Naive thymus-derived CD4-positive, alpha-beta T cell (primary cell): ENCODE data around the gene EMP1. TPM values are rescaled to one million over a fixed set of nuclear protein-coding genes. Genes with fewer than 3 reads are reported as not detected.
A peak's percentile ranks its signal among the peaks of the same experiment; 100 is the strongest.

Experiments used
- ATAC-seq: fragments of 150-1000 bp; cut with Tn5 transposase; 2 replicates; pipeline ENCODE4 v1.10.0; 2021; ENCODE audit warnings: mild to moderate bottlenecking, moderate library complexity
- CTCF ChIA-PET: fragments of 350-600 bp; sonication (Branson Sonifier 250); formaldehyde crosslinking; loops from one replicate; lab custom pipeline; 2021; ENCODE audit warnings: antibody characterized with exemption; lab: Charles Lee
- POLR2A ChIA-PET: fragments of 350-600 bp; sonication (Branson Sonifier 250); formaldehyde crosslinking; loops from one replicate; lab custom pipeline; 2021; ENCODE audit warnings: antibody characterized with exemption, inconsistent platforms; lab: Charles Lee
- DNase-seq, 9 donors: peaks; one replicate each; pipeline versions ENCODE4 v3.0.0 to v3.0.0-alpha.2; 2020 to 2022; ENCODE audit warnings: mixed read lengths in 1 of 9
- H3K27ac ChIP-seq: one replicate; pipeline ENCODE4 v1.7.0; 2013; ENCODE audit warnings: mild to moderate bottlenecking, low read depth, low read length, moderate library complexity
- H3K27me3 ChIP-seq, 2 donors: one replicate each; pipeline ENCODE4 v1.7.0; 2013; ENCODE audit warnings: low read length in 2 of 2, mild to moderate bottlenecking in 2 of 2, moderate library complexity in 2 of 2; ENCODE audit not compliant: control insufficient read depth in 2 of 2, insufficient read depth in 2 of 2
- H3K36me3 ChIP-seq, 3 experiments: 1 replicate in 2 of 3; 2 replicates in 1 of 3; pipeline ENCODE4 v1.7.0; 2013; ENCODE audit warnings: low read length in 3 of 3, mild to moderate bottlenecking in 3 of 3, moderate library complexity in 1 of 3; ENCODE audit not compliant: insufficient read depth in 3 of 3, control insufficient read depth in 2 of 3
- H3K4me1 ChIP-seq, 2 donors: one replicate each; pipeline ENCODE4 v1.7.0; 2013; ENCODE audit warnings: low read length in 2 of 2, mild to moderate bottlenecking in 2 of 2, moderate library complexity in 1 of 2; ENCODE audit not compliant: control insufficient read depth in 2 of 2, insufficient read depth in 2 of 2
- H3K4me3 ChIP-seq: 2 replicates; pipeline ENCODE4 v1.7.0; 2013; ENCODE audit warnings: mild to moderate bottlenecking, low read length
- H3K9me3 ChIP-seq, 3 experiments: 1 replicate in 2 of 3; 2 replicates in 1 of 3; pipeline ENCODE4 v1.7.0; 2013; ENCODE audit warnings: low read length in 3 of 3; ENCODE audit not compliant: control insufficient read depth in 2 of 3
- H3K27ac Mint-ChIP-seq, 9 donors: one replicate each; pipeline ENCODE4 v1.8.0; 2020 to 2022; ENCODE audit warnings: mixed read lengths in 9 of 9, mild to moderate bottlenecking in 8 of 9, moderate library complexity in 5 of 9, inconsistent platforms in 2 of 9
- H3K27me3 Mint-ChIP-seq, 5 donors: one replicate each; pipeline ENCODE4 v1.8.0; 2021 to 2022; ENCODE audit warnings: mixed read lengths in 5 of 5, mild to moderate bottlenecking in 1 of 5
- H3K36me3 Mint-ChIP-seq, 5 donors: one replicate each; pipeline ENCODE4 v1.8.0; 2020 to 2022; ENCODE audit warnings: mixed read lengths in 5 of 5, mild to moderate bottlenecking in 3 of 5, inconsistent platforms in 1 of 5
- H3K4me1 Mint-ChIP-seq, 7 donors: one replicate each; pipeline ENCODE4 v1.8.0; 2020 to 2022; ENCODE audit warnings: mixed read lengths in 7 of 7, mild to moderate bottlenecking in 3 of 7, inconsistent platforms in 1 of 7
- H3K4me3 Mint-ChIP-seq, 10 donors: one replicate each; pipeline ENCODE4 v1.8.0; 2020 to 2022; ENCODE audit warnings: mild to moderate bottlenecking in 10 of 10, mixed read lengths in 10 of 10, moderate library complexity in 6 of 10, inconsistent platforms in 2 of 10
- H3K9me3 Mint-ChIP-seq, 11 donors: one replicate each; pipeline ENCODE4 v1.8.0; 2020 to 2022; ENCODE audit warnings: mixed read lengths in 11 of 11, mild to moderate bottlenecking in 4 of 11, inconsistent platforms in 1 of 11, moderate library complexity in 1 of 11
- intact Hi-C, 2 donors: fragments of 100-400 bp; cut with micrococcal nuclease; formaldehyde crosslinking; loops; one replicate each; pipeline ENCODE4 v1.15.1; 2023
- polyA plus RNA-seq, 2 donors: library from polyadenylated mRNA; unstranded; fragments of 300-500 nt; fragmentation: Illumina TruSeq; gene quantifications; one replicate each; pipeline ENCODE4 v1.2.3, GENCODE V29; 2021
- total RNA-seq, 6 experiments: library from RNA in 5 of 6; stranded (reverse) in 5 of 6; gene quantifications; 1 replicate in 5 of 6; 2 replicates in 1 of 6; pipeline ENCODE4 v1.2.3 and lab custom pipeline; 2021 to 2026

EMP1 gene
- total and polyA plus RNA-seq, 7 experiments from 2014 or later = 0.37 to 40.1 (median 4.3) TPM; not detected in 1

- Histone ChIP-seq H3K9me3 (no peaks in the 10 kb centered on the region), H3K36me3 (no peaks in the 10 kb centered on the region), H3K27me3 (no peaks in the 10 kb centered on the region), H3K27ac (no peak overlapping the region), H3K4me1 (peaks cover 13 to 24% of the 10 kb centered on the region in 2 donors), H3K4me3 (no peak overlapping the region)
- Mint-ChIP-seq H3K27ac (peak overlapping the region in 5 of 9 donors; percentile 71 to 77 (median 76)), H3K36me3 (peaks cover 0 to 2% (median 0%) of the 10 kb centered on the region in 5 donors), H3K9me3 (peaks cover 0 to 5% (median 0%) of the 10 kb centered on the region in 11 donors), H3K4me3 (no peak overlapping the region), H3K4me1 (peaks cover 16 to 35% (median 23%) of the 10 kb centered on the region in 7 donors), H3K27me3 (peaks cover 0 to 11% (median 0%) of the 10 kb centered on the region in 5 donors)
- ChIA-PET POLR2A (interaction anchor here (0.7 kb wide), 2 partner anchors 14 to 16 kb away, joined by 3 to 4 read pairs; no protein-coding TSS in a partner anchor), CTCF (interaction anchor here (0.6 kb wide), 1 partner anchor 66 kb away, joined by 6 read pairs; no protein-coding TSS in a partner anchor)
- DNase-seq (no peak), ATAC-seq (no peak)
- intact Hi-C loops = loop anchor here (2.0 kb wide), 1 partner anchor 15 kb away; no protein-coding TSS in a partner anchor
Observed at GRCh38 chr12:13163868-13164635, 32.5 kb upstream of the EMP1 start.

DNA sequence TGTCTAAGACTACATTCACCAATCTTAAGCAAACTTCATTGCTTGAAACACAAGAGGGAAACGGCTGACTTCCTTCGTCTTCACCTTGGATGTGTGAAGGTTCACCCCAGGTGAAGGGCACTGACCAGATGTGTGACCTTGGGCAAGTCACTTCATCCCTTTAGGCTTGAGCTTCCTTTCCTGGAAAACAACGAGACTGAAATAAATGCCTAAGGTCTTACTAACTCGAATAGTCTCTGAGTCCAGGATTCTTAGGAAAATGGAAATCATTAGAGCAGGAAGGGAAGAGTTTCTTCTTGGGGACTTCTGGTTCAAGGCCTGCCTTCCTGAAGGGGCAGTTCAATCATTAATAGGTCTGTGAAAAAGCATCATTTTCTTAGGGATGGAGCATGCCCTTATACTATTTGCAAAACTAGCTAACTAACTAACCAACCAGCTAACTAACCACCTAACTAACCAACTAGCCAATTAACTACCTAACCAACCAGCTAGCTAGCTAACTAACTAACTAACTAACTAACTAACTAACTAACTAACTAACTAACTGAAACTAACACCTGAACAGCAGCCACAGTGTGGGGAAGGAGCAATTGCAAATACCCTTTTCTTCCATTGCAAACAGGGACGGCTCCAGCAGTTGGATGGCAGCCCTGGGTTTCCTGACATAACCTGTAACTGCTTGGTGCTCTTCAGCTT lies 31.5 kb upstream of the EMP1 start:
- peak overlapping the region; percentile 11 to 82 (median 76) for H3K27ac Mint-ChIP-seq
- H3K4me3 ChIP-seq = no peak overlapping the region
- peaks cover 0 to 5% (median 0%) of the 10 kb centered on the region in 11 donors for H3K9me3 Mint-ChIP-seq
- H3K27ac ChIP-seq = peak overlapping the region; percentile 1
- no peaks in the 10 kb centered on the region for H3K9me3 ChIP-seq
- no peaks in the 10 kb centered on the region for H3K36me3 ChIP-seq
- intact Hi-C loops = loop anchor here (1.0 to 5.0 kb wide), 4 partner anchors 14 to 163 kb away; partner anchors contain the start of genes EMP1 (in 2 of the 2) and HEBP1 (in 1 of the 2)
- CTCF ChIA-PET = interaction anchor here (1.2 kb wide), 1 partner anchor 47 kb away, joined by 5 read pairs; no protein-coding TSS in a partner anchor
- no peaks in the 10 kb centered on the region for H3K27me3 ChIP-seq
- ATAC-seq (no peak), DNase-seq (no peak)
- H3K4me1 Mint-ChIP-seq = peaks cover 16 to 35% (median 23%) of the 10 kb centered on the region in 7 donors
- H3K36me3 Mint-ChIP-seq = peaks cover 0 to 2% (median 0%) of the 10 kb centered on the region in 5 donors
- POLR2A ChIA-PET = interaction anchor here (0.7 kb wide), 2 partner anchors 13 to 15 kb away, joined by 3 to 4 read pairs; no protein-coding TSS in a partner anchor
- H3K4me1 ChIP-seq = peaks cover 13 to 24% of the 10 kb centered on the region in 2 donors
- H3K4me3 Mint-ChIP-seq = peak overlapping the region in 8 of 10 donors; percentile 13 to 63 (median 56)
- H3K27me3 Mint-ChIP-seq = peaks cover 0 to 20% (median 4%) of the 10 kb centered on the region in 5 donors

GRCh38 chr12:13165617-13166041 lies 30.9 kb upstream of the EMP1 start:
- H3K36me3 Mint-ChIP-seq = peaks cover 0 to 2% (median 0%) of the 10 kb centered on the region in 5 donors
- Histone ChIP-seq H3K27ac (peak overlapping the region; percentile 1), H3K36me3 (no peaks in the 10 kb centered on the region), H3K4me1 (peaks cover 13 to 24% of the 10 kb centered on the region in 2 donors), H3K4me3 (no peak overlapping the region), H3K9me3 (no peaks in the 10 kb centered on the region), H3K27me3 (no peaks in the 10 kb centered on the region)
- H3K4me1 Mint-ChIP-seq = peaks cover 16 to 35% (median 23%) of the 10 kb centered on the region in 7 donors
- H3K4me3 Mint-ChIP-seq = peak overlapping the region; percentile 5 to 63 (median 50)
- ChIA-PET CTCF (interaction anchor here (1.2 kb wide), 1 partner anchor 46 kb away, joined by 5 read pairs; no protein-coding TSS in a partner anchor), POLR2A (no interaction called here)
- H3K27ac Mint-ChIP-seq = peak overlapping the region; percentile 11 to 82 (median 76)
- peaks cover 0 to 5% (median 0%) of the 10 kb centered on the region in 11 donors for H3K9me3 Mint-ChIP-seq
- peaks cover 0 to 24% (median 0%) of the 10 kb centered on the region in 5 donors for H3K27me3 Mint-ChIP-seq
- intact Hi-C loops = loop anchor here (1.0 to 5.0 kb wide), 4 partner anchors 13 to 163 kb away; partner anchors contain the start of genes EMP1 (in 2 of the 2) and HEBP1 (in 1 of the 2)
- DNase-seq = peak; percentile 14 to 60 (median 46)
- peak; percentile 82 for ATAC-seq

GRCh38 chr12:13167226-13167625 lies 29.3 kb upstream of the EMP1 start:
- H3K4me3 Mint-ChIP-seq = no peak overlapping the region
- Histone ChIP-seq H3K9me3 (no peaks in the 10 kb centered on the region), H3K27ac (no peak overlapping the region), H3K4me3 (no peak overlapping the region), H3K4me1 (peaks cover 13 to 24% of the 10 kb centered on the region in 2 donors), H3K27me3 (no peaks in the 10 kb centered on the region), H3K36me3 (no peaks in the 10 kb centered on the region)
- ChIA-PET CTCF (no interaction called here), POLR2A (interaction anchor here (1.0 kb wide), 1 partner anchor 62 kb away, joined by 3 read pairs; no protein-coding TSS in a partner anchor)
- H3K27me3 Mint-ChIP-seq = peaks cover 0 to 33% (median 5%) of the 10 kb centered on the region in 5 donors
- H3K27ac Mint-ChIP-seq = peak overlapping the region in 3 of 9 donors; percentile 33 to 76 (median 76)
- intact Hi-C loops = loop anchor here in 1 of 2 donors (5.0 kb wide), 1 partner anchor 165 kb away; the partner anchor contains the start of gene HEBP1
- peaks cover 16 to 35% (median 23%) of the 10 kb centered on the region in 7 donors for H3K4me1 Mint-ChIP-seq
- ATAC-seq (no peak), DNase-seq (no peak)
- H3K36me3 Mint-ChIP-seq = peaks cover 0 to 2% (median 0%) of the 10 kb centered on the region in 5 donors
- H3K9me3 Mint-ChIP-seq = peaks cover 0 to 5% (median 0%) of the 10 kb centered on the region in 11 donors

GRCh38 chr12:13167906-13168305 lies 28.6 kb upstream of the EMP1 start:
- Histone ChIP-seq H3K36me3 (no peaks in the 10 kb centered on the region), H3K4me1 (peaks cover 13 to 24% of the 10 kb centered on the region in 2 donors), H3K4me3 (no peak overlapping the region), H3K27ac (no peak overlapping the region), H3K9me3 (no peaks in the 10 kb centered on the region), H3K27me3 (no peaks in the 10 kb centered on the region)
- Mint-ChIP-seq H3K27me3 (peaks cover 0 to 39% (median 10%) of the 10 kb centered on the region in 5 donors), H3K4me1 (peaks cover 18 to 35% (median 23%) of the 10 kb centered on the region in 7 donors), H3K9me3 (peaks cover 0 to 5% (median 0%) of the 10 kb centered on the region in 11 donors), H3K27ac (peak overlapping the region in 4 of 9 donors; percentile 33 to 78 (median 48)), H3K4me3 (no peak overlapping the region), H3K36me3 (peaks cover 0 to 2% (median 0%) of the 10 kb centered on the region in 5 donors)
- intact Hi-C loops = loop anchor here in 1 of 2 donors (5.0 kb wide), 1 partner anchor 166 kb away; the partner anchor contains the start of gene HEBP1
- no peak for ATAC-seq
- CTCF ChIA-PET = no interaction called here
- no peak for DNase-seq
- POLR2A ChIA-PET = interaction anchor here (0.6 to 1.0 kb wide), 2 partner anchors 56 to 63 kb away, joined by 3 to 4 read pairs; no protein-coding TSS in a partner anchor
